ENCODE data around the gene FAM107B.

- TF ChIP-seq POLR2A (IDR thresholded peaks at IDR 0.05) (no peak), CTCF (IDR thresholded peaks at IDR 0.05) (no peak)
Measured at GRCh38 chr10:14476006-14476405, 298.7 kb downstream of the FAM107B start.

Measured in breast epithelium (tissue), 3 donors.